Femur (tissue), 1 donor: ENCODE results near the gene DNAJA4.

Experiments used
- DNase-seq: peaks from one replicate; pipeline ENCODE4 v3.0.0-alpha.2; 2017

Gene DNAJA4

DNA sequence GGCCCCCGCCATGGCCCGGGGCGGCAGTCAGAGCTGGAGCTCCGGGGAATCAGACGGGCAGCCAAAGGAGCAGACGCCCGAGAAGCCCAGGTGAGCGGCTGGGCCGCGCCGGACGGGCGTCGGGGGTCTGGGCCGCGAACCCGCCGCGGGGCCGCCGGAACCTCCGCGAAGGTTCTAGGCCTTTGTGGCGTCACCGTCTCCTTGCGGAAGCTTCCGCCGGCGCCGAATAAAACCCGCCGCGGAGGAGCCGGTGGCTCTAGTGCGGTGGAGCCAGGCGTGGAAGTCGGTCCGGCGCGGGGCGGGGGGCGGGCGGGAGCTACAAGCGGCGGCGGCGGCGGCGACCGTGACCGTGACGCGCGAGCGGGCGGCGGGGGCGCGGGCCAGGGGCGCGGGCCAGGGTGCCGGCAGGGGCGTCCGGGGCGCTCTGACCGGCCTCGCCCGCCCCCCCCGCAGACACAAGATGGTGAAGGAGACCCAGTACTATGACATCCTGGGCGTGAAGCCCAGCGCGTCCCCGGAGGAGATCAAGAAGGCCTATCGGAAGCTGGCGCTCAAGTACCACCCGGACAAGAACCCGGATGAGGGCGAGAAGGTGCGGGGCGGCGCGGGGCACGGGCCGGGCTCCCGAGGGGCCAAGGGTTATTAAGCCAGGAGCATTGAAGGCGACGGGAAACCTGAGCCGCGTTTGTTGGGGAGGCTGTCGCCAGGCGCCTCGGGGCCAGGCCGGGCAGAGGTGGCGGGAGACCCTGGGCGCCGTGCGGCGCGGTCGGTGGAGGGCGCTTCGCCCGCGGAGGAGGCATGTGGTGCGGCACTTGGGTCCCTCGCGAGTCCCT is at the start of gene DNAJA4:
TSS of gene DNAJA4 (plus strand) at position 259 of the 833 bp plus-strand sequence. CDS start at position 461, 202 bp downstream.
- DNase-seq, result peak; percentile 74

DNA sequence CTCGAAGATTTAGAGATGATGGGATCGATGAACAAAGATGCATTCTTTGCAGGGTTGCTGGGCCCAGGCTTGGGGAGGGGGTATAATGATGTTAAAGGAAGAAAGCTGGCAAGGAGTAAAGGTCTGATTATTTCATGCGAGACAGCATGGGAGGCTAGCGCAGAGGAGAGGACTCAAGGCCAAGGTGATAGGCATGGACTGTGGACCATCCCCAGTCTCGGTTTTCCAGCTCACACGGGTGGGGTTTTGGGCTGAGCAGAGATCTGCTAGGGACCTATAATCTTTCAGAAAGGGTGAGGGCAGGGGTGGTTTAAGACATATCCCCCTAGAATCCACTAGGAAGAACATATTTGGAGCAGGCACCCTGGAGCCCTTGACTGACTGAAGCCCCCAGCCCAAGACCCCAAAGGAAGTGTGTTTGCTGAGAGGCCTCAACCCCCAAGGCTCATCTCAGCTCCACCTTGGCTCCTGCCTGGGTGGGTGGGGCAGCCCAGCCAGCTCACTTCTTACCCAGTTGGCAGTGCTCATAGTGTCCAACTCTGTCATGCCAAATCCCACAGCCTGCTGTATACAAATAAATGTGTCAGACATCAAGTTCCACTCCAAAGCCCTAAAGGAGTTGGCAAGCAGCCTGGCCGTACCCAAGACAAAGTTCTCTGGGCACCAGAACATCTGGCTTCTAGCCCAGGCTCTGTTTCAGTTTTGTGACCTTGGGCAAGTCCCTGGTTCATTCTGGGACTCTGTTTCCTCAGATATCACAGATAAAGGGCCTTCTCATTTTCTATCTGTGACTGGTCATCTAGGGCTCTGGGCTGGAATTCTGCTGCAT is 47.9 kb upstream of the DNAJA4 start:
- DNase-seq, result no peak

DNA sequence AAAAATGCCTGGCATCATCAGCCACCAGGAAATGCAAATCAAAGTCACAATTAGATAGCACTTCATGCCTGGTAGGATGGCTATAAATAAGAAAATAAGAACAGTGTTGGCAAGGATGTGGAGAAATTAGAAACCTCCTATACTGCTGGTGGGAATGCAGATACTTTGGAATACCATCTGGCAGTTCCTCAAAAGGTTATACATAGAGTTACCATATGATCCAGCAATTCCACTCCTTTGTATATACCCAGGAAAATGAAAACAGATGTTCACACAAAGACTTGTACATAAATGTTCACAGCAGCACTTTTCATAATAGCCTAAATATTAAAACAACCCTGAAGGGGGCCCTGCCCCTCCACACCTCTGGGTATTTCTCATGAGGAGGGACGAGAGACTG is 43.6 kb upstream of the DNAJA4 start:
- DNase-seq, result no peak

DNA sequence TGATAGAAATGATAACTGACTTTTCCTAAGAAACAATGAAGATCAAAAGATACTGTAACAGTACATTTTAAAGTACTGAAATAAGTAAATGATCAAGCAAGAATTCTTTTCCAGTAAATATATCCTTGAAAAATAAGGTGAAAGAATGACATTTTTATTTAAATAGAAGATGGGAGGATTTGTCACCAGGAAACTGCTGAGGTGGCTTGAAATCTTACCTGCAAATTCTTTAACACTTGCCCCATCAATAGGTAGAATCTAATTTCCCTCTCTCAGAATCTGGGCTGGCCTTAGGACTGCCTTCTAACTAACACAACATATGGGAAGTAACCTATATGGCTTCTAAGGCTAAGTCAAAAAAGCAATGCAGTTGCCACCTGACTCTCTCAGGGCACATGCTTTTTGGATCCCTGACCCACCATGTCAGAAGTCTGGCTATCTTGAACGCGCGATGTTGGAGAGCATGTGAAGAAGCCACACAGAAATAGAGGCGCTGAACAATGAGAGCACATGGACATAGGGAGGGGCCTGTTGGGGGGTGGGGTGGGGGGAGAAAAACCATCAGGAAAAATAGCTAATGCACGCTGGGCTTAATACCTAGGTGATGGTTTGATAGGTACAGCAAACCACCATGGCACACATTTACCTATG is 41.5 kb upstream of the DNAJA4 start:
- DNase-seq, result no peak

DNA sequence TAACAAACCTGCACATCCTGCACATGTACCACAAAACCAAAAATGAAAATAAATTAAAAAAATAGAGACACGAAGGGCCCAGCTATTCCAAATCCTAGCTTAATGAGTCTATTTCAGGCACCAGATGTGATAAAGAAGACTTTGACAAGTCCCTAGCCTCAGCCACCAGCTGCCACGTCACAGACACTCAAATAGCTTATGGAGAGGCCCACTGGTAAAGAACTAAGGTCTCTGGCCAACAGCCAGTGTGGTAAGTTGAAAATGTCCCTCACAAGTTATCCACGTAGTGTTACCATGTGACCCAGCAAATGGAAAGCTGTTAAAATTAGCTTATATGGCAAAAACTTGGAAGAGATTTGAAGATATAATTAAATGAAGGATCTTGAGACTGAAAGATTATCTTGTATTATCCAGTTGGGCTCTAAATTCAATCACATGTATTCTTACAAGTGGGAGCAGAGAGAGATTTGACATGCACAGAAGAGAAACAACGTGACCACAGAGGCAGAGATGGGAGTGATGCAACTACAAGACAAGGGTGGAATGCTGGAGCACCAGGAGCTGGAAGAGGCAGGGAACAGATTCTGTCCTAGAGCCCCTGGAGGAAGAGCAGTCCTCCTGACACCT is 40.9 kb upstream of the DNAJA4 start:
- no peak for DNase-seq

DNA sequence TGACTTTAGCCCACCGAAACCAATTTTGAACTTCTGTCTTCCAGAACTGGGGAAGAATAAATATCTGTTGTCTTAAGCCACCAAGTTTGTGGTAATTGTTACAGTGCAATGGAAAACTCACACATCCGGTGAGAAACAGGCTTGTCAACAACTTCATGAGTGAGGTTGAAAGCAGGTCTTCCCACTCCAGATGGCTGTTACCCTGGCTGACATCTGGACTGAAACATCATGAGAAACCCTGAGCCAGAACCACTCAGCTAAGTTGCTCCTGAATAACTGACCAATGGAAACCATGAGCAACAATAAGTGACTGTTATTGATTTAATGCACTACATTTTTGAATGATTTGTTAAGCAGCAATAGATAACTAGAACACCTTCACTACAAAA is 40.3 kb upstream of the DNAJA4 start:
- DNase-seq, result no peak

DNA sequence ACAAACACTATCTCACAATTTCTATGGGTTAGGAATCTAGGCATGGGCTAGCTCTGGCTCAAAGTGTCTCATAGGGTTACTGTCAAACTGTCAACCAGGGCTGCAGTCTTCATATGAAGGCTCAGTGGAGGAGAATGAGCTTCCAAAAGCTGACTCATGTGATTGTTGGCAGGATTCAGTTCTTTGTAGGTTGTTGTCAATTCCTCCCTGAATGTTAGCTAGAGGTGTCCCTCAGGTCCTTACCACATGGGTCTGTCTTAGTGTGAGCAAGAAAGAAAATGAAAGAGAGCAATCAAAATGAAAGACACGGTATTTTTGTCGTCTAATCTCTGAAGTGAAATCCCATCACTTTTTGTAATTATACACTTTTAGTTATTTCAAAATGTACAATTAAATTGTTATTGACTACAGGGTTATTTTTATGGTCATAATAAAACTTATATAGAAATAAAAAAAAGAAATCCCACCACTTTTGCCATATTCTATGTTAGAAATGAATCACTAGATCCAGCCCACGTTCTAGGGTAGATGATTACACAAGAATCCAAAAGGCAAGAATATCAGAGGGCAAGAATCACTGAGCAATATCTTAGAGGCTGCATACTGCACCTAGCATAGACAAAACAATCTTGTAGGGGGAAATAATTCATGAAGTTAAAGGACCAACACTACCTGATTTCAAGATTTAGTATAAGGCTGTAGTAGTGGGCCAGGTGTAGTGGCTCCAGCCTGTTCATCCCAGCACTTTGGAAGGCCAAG is 38.4 kb upstream of the DNAJA4 start:
- DNase-seq, result no peak

DNA sequence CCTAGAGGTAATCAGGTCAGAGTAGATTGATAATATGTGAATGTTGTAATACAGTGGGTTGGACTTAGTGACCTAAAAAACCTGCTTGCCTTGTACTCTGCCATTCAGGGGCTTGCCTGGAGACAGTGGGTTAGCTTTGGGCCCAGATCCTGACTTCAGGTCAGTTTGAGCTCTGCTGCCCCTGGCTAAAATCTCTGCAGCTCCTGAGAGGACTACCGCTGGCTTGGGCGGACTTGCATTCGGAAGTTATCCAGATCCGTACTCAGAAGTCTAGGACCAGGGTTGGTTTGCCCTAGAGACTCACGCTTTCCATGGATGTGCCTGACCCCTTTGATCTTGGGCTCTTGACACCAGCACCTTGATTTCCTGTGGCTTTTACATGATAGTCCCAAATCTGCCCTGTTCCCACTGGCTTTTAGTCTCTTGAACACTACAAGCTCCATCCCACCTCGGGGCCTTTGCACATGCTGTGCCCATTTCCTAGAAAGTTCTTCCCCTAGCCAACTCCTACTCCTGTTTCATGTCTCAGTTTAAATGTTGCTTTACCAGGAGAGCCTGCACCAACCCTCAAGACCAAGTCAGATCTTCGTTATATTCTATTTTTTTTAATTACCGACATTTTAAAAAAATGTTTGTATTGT is 35.9 kb upstream of the DNAJA4 start:
- DNase-seq, result no peak

DNA sequence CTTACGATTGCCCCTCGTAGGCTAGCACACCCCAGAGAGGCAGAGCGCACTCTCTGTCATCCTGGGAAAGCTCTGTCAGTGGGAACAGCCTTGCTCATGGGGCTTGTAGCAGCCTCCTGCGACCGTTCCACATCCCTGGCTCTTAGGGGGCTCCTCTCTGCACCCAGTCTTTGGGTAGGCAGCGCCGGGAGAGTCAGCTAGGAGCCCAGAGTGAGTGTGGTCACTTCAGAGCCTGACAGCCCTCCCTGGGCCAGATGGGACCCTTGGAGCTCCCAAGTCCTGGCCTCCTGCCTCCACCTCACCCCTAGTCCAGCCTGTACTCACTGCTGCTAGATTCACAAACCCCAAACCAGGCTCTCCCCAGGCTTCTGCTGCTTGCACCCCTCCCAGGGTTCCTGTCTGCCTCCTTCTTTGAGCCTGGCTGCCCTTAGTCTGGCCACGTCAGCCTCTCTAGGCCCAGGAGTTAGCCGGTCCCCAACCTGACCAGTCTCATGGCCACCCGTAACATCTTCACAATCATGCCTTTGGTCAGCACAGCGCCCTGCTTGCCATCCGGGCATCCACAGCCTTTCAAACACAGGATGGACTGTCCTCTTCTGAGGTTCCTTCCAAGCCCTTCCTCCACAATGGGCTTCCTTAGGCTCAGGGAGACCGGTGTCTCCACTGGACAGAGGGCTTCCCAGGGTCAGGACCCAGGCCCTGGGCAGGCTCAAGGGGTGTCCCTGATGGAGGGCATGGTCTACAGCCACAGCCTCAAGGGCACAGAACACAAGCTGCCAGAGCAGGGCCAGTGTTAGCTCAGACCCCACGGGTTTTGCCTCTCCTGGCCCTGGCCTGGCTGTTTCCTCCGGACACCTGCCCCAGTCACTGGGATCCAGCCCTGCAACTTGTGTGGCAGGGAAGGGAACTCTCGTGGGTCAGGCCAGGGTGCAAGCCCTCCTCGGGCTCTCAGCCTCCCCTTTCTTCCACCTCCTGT is 34.6 kb upstream of the DNAJA4 start:
- DNase-seq, result no peak

DNA sequence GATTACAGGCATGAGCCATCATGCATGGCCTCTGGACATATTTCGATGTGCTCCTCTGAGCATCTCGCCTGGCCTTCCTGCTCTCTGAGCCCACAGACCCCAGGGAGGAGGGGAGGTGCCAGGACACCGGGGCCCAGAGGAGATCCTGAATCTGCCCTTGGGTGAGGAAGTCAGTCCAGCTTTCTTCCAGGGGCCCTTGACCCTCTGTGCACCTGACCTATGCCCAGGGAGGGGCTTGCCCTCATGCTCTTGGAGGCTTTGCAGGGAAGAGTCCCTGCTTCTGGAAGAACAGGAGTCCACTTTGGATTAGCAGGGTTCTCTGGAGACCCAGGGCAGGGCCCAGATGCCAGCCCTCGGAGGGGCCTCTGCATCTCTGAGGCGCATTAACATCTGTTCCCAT is 31.4 kb upstream of the DNAJA4 start:
- no peak for DNase-seq

DNA sequence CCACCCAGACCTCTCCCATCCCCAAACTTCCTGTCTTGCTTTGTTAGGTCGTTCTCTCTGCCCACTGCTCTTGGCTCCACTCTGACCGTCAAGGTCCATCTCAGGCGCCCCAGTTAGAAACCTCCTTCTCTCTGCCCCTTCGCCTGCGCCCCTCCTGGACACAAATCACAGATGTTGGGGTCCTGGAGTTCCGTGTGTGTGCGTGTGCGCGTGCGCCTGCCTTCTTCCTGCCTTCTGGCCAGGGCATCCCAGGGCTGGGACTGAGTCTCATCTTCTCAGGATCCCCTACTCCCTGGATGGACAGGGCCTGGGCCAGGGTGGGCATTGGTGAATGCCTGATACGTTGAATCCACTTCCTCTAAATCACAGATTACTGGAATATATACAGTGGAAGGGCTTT is 30.9 kb upstream of the DNAJA4 start:
- DNase-seq, result no peak

DNA sequence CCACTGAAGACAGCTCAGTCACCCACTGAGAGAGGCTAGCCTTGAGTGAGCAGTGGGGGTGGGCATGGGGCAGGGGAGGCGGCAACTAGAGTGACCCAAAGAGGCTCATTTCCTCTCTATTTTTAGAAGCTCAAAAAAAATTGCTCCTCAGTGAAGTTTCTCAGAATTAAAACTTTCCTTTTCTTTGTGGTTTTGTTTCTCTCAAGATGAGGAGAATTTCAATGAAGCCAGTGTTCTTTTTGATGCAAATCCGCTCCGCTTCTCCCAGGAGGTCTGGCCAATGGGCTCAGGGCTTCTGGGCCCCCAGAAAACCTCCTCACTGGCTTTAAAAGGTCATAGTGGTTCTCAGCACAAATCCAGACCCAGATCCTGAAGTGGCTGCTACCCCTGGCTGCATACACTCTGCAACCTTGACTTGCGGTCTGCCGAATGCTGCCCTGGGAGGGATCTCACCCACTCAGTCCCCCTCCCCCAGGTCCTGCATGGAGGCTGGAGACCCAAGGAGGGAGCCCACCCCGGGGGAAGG is 29.8 kb upstream of the DNAJA4 start, which contains the start of gene ACSBG1:
TSS of gene ACSBG1 (minus strand) at position 51 of the 526 bp plus-strand sequence. CDS start 64 bp downstream, outside the sequence.
- no peak for DNase-seq

DNA sequence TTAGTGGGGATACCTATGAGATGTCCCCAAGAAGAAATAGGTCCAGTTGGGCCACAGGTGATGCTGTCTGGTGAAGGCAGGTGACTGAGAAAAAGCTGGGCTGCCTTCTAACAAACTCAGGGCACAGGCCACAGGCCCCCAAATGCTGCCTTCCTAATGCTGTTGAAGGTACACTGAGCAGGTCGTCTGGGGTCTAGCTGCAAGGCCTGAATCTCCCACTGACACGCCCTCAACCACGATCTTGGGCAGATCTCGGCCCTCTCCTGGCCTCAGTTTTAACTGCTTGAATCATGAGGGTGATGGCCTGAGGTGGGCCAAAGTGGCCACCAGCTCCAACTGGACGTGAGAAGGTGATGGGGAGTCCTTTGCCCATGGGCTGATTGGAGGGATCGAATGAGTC is 27.9 kb upstream of the DNAJA4 start:
- no peak for DNase-seq

DNA sequence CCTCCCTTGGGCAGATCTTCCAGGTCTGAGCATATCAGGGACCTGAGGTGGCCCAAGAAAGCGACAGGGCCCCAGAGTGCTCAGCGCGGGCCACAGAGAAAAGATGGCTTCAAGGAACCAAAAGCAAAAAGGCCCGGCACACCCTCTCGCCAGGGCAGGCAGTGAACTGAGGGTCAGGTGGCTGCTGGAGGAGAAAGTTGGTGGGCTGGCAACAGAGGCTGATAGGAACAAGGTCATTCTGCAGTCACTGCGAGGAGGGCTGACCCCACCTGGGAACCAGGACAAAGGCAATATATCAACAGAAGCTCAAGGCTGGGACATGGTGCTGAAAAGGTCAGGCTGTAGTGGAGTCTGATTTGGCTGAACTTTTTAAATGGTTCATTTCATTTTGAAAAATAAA is 27.2 kb upstream of the DNAJA4 start:
- no peak for DNase-seq

DNA sequence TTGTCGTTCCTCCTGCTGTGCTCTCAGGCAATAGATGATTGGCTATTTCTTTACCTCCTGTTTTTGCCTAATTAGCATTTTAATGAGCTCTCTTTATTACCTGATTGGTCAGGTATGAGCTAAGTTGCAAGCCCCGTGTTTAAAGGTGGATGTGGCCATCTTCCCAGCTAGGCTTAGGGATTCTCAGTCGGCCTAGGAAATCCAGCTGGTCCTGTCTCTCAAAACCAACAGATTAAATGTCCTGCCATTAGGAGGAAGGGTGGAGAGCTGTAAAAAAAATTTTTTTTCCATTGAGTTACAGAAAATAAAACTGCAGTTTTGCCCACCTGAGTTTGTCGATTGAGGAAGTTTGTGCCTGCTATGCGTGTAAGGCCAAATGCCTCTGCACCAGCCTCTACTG is 24.6 kb upstream of the DNAJA4 start:
- DNase-seq, result no peak

DNA sequence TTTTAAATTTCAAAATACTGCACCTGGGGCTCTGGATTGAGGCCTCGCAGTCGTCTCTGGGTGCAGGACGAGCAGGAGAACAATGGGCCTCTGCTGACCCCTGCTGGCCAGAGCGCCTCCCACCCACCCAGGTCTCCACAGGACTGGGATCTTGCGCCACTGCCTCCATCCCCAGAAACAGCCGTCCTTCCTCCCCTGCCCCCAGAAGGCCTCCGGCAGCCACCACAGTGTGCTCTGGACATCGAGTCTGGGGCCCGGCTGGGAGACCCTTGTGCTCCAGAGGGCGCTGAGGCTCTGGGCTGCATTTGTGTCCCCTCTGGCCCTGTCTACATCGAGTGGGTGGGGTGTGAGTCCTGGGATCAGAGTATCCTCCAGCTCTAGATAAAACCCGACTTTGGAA is 23.3 kb upstream of the DNAJA4 start:
- DNase-seq, result peak; percentile 89

DNA sequence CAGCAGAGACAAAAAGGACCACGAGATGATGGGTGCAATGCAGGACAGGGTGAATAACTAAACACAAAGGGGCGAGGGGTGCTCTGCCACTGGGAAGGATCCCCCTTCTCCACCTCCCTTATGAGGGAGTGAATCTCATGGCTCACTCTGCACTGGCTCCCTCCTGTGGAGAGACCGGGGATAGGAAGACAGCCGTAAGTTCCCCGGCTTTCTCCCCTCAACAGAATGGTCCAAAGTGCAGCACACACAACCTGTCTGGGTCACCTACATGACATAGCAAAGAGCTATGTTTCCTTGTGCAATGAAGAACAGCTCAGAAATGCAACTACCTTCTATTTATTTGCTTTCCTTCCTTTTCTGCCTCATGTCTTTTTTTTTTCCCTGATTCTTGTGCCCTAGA is 22.2 kb upstream of the DNAJA4 start:
- no peak for DNase-seq

DNA sequence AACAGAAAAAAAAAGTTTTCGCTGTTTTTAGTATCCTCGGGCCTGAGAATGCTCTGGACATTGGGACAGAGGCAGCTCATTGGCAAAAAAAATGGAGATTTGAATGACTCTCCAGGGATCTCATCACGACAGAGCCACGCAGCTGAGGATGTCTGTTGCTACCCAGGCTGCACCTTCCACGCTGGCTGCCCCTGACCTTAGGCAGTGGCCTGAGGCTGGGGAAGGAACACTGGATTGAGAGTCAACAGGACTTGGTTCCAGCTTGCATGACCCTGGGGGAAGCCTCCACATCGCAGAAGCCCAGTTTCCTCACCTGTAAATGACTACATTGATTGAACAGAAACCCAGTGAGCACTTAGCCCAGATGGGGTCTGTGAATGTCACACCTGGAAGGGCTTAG is 21.3 kb upstream of the DNAJA4 start:
- DNase-seq, result no peak

DNA sequence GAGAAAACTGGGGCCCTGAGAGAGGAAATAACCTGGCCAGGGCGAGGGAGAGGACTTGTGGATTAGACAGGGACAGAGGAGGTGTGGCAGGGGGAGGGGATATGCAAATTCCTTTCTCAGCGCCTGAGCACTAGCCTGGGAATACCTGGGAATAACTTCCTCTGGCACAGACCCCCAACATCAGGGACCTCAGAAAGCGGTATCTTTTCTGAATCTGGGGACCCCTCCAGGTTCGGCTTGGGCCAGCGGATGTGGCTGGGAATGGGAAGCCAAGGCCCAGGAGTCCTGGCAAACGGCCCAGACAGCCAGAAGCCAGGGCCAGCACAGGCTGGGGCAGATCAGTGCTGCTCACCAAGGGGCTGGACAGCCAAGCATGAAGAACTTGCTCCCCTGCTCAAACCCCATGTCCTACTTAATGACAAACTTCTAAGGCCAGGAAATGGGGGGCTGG is 20.8 kb upstream of the DNAJA4 start:
- DNase-seq, result no peak

DNA sequence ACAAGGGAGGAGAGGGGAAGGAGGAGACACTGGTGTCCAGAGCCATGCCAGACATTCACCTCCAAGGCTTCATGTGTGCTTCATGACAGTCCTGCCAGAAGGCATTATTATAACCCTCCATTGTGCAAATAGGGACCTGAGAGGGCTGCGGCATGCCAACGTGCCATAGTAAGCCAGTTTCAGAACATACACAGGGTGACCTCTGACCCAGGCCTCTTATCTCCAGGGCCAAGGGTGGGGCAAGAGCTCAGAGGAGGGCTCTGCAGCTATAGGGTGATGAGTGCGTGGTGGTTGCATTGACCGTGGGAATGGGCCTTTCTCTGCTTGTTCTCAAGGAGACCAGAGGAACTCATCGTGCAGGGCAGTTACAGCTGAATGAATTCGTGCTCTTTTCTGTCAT is 20.3 kb upstream of the DNAJA4 start:
- no peak for DNase-seq
